Nucleus accumbens (tissue), 56 donors: ENCODE measurements around the gene BGLAP.
A peak's percentile ranks its signal among the peaks of the same experiment; 100 is the strongest.

Source experiments
- DNase-seq, 56 donors: peaks; one replicate each; lab custom pipeline; 2025; lab: John Stamatoyannopoulos, UW

Gene BGLAP

GRCh38 chr1:156226116-156226538, 15.9 kb upstream of the BGLAP start:
- DNase-seq, result no peak

- DNase-seq, result no peak
Measured at GRCh38 chr1:156226782-156227181, 15.2 kb upstream of the BGLAP start.

- no peak for DNase-seq
Measured at GRCh38 chr1:156228501-156228900, 13.5 kb upstream of the BGLAP start.

- DNase-seq, result no peak
Measured at GRCh38 chr1:156229809-156230472, 12.0 kb upstream of the BGLAP start.

- no peak for DNase-seq
Measured at GRCh38 chr1:156230473-156230837, 11.5 kb upstream of the BGLAP start.

GRCh38 chr1:156232201-156232894, 9.6 kb upstream of the BGLAP start:
- no peak for DNase-seq

GRCh38 chr1:156233426-156234127, 8.4 kb upstream of the BGLAP start:
- DNase-seq, result no peak

- DNase-seq, result no peak
Measured at GRCh38 chr1:156236164-156236563, 5.8 kb upstream of the BGLAP start.

GRCh38 chr1:156238248-156238647, 3.7 kb upstream of the BGLAP start:
- no peak for DNase-seq

GRCh38 chr1:156241311-156241811, 623 bp upstream of the BGLAP start:
- peak in 9 of 56 donors; percentile 10 to 48 (median 27) for DNase-seq

- DNase-seq, result peak in 6 of 56 donors; percentile 16 to 35 (median 28)
Measured at GRCh38 chr1:156242738-156243137, 754 bp downstream of the BGLAP start.

GRCh38 chr1:156244126-156244525, 2.1 kb downstream of the BGLAP start:
- DNase-seq, result no peak

- no peak for DNase-seq
Measured at GRCh38 chr1:156244712-156245111, 2.7 kb downstream of the BGLAP start.

GRCh38 chr1:156245451-156246232, 3.7 kb downstream of the BGLAP start:
- peak in 2 of 56 donors; percentile 13 to 15 for DNase-seq

GRCh38 chr1:156246241-156246780, 4.3 kb downstream of the BGLAP start:
- DNase-seq, result no peak

GRCh38 chr1:156246781-156247459, 4.9 kb downstream of the BGLAP start:
- peak in 13 of 56 donors; percentile 27 to 61 (median 39) for DNase-seq

GRCh38 chr1:156247460-156248322, 5.7 kb downstream of the BGLAP start, which contains the start of gene PAQR6:
TSS of gene PAQR6 (minus strand) at chr1:156248056. CDS start at chr1:156246731, 1,325 bp downstream.
- peak; percentile 52 to 97 (median 91) for DNase-seq

GRCh38 chr1:156248323-156248683, 6.3 kb downstream of the BGLAP start:
- DNase-seq, result no peak

GRCh38 chr1:156249593-156249992, 7.6 kb downstream of the BGLAP start:
- no peak for DNase-seq
